NCI-H82 (cell line): ENCODE data around the gene CCL2.

Experiments
- DNase-seq: peaks from one replicate; lab custom pipeline; 2025; lab: John Stamatoyannopoulos, UW

Gene CCL2

GRCh38 chr17:34241062-34241461 lies 14.0 kb upstream of the CCL2 start:
- DNase-seq: no peak

DNA sequence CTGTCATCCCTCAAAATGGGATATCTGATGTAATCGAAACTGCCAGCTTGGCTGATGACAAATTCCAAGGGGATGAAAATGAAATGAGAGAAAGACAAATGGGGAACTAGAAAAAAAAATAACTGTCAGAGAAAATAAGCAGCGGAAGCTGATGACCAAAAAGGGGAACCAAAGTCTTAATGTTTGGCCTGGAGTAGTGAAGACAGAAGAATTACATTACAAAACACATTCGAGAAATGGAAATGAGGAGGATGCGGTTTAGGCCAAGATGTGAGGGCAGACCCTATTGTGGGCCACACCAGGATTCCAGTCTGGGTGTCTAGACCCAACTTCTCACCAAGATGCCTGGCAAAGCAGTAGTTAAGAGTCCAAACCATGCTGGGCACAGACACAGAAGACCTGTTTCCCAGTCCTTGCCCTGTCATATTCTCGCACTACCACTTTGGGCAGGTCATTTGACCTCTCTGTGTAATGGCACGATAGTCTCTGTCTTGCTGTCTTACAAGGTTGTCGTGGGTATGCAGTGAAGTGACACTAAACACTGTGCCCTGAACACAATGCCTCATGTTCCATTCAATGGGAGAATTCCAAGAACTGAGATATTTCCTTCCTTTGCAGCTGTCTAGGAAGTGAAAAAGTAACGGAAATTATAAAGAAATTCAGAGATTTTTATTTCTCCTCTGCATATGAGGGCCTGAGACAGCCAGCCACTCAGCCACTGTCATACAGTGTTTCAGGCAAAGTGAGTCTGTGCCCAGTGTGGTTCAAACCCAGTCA lies 12.3 kb upstream of the CCL2 start:
- DNase-seq: no peak

- no peak for DNase-seq
Measured at GRCh38 chr17:34243364-34244320, 11.4 kb upstream of the CCL2 start.

- DNase-seq: no peak
Measured at GRCh38 chr17:34245351-34245905, 9.7 kb upstream of the CCL2 start.

- no peak for DNase-seq
Measured at GRCh38 chr17:34246446-34246845, 8.6 kb upstream of the CCL2 start.

DNA sequence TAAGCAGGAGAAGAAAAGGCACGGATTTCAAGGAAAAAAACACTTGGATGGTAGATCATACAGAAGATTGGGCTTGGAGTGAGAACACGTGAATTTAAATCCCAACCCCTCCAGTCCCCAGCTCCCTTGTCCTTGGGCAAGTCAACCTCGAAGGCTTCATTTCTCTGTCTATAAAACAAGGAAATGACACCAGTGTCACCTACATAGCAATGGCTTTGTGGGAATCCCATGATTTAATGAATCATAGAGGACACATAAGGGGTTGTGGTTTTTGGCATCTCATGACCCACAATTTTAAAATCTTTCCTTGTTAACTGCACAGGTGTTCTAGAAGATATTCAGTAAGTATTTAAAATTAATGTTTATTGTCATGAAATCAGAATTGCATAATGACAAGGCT lies 8.2 kb upstream of the CCL2 start:
- no peak for DNase-seq

DNA sequence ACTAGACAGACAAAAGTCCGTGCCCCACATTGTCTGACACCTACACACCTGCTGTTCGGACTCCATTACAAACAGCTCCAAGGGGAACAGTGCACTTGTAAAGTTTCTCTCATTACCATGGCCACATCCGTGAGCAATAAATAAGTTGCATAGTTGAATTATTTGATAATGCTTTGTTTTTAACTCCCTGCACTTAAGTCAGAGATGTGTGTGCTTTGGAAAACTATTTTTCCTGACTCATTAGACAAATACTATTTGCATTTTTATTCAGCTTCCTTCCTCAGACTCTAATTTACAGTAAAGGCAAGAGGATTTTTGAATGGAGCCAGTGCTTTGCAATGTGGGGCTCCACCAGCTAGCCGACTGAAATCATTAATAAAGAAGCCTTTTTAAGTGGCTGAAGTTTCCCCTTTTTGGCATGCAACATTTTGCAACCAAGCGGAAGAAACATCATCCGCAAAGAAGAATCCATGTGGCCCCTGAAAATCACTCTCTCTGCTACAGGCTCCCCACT lies 6.5 kb upstream of the CCL2 start:
- DNase-seq: no peak

DNA sequence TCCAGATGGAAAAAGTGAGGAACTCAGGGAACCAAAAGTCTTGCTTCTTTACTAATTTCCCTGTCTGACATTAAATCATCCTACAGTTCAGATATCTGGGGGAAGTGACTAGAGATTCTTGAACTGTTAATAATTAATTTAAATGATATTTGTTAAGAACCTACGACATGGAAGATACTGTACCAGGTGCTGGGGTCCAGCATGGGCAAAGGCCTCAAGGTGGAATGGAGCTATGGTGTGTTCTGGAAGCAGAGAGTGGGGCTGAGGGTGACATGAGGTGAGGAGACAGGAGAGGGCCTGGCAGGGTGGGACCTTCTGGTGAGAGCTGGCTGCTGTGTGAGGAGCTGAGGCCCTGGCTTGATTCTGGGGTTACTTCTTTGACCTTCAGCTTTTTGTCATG lies 6.0 kb upstream of the CCL2 start:
- no peak for DNase-seq

- no peak for DNase-seq
Measured at GRCh38 chr17:34249478-34249877, 5.6 kb upstream of the CCL2 start.

DNA sequence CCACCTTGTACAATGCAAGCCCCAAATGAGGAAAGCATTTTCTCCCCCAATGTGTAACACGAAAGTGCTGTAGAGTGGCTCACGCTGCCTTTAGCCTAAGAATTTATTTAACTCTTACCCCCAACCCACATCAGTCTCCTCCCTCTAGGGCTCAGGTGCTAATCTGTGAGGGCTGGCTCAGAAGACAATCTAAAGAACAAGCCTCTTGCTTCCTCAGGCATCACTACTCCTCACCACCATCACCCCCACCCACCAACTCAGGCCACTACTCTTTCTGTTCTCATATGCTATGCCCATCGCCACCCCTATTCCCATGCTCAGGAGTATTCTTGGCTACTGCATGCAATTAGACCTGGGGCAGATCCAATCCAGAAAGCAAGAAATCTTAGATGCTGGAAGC lies 3.9 kb upstream of the CCL2 start:
- no peak for DNase-seq

- no peak for DNase-seq
Measured at GRCh38 chr17:34252095-34252443, 3.0 kb upstream of the CCL2 start.

DNA sequence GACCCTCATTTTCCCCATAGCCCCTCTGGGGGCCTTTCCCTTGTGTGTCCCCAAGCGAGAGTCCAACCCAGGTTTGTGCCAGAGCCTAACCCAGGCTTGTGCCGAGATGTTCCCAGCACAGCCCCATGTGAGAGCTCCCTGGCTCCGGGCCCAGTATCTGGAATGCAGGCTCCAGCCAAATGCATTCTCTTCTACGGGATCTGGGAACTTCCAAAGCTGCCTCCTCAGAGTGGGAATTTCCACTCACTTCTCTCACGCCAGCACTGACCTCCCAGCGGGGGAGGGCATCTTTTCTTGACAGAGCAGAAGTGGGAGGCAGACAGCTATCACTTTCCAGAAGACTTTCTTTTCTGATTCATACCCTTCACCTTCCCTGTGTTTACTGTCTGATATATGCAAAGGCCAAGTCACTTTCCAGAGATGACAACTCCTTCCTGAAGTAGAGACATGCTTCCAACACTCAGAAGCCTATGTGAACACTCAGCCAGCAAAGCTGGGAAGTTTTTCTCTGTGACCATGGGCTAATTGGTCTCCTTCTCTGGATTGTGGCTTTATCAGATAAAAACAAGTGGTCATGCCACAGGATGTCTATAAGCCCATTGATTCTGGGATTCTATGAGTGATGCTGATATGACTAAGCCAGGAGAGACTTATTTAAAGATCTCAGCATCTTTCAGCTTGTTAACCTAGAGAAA lies 2.5 kb upstream of the CCL2 start:
- DNase-seq: no peak

DNA sequence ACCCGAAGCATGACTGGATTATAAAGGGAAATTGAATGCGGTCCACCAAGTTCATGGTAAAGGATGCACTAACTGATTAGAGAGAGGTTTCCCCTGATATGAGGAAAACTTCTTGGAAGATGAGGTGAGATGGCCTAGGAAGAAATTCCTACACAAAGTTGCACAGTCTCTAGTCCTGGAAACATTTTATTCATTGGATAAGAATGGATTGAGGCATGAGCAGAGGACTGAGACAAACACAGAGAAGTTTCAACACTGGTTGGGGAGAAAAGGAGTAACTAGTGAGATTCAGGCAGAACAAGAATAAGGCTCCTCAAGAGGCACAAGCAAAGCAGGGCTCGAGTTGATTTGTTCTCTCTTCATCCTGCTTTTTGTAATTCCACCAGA lies 2.0 kb upstream of the CCL2 start:
- DNase-seq: no peak

GRCh38 chr17:34254146-34254545 lies 939 bp upstream of the CCL2 start:
- no peak for DNase-seq

DNA sequence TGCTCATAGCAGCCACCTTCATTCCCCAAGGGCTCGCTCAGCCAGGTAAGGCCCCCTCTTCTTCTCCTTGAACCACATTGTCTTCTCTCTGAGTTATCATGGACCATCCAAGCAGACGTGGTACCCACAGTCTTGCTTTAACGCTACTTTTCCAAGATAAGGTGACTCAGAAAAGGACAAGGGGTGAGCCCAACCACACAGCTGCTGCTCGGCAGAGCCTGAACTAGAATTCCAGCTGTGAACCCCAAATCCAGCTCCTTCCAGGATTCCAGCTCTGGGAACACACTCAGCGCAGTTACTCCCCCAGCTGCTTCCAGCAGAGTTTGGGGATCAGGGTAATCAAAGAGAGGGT lies 272 bp downstream of the CCL2 start:
- no peak for DNase-seq

GRCh38 chr17:34255841-34256240 lies 756 bp downstream of the CCL2 start:
- no peak for DNase-seq

DNA sequence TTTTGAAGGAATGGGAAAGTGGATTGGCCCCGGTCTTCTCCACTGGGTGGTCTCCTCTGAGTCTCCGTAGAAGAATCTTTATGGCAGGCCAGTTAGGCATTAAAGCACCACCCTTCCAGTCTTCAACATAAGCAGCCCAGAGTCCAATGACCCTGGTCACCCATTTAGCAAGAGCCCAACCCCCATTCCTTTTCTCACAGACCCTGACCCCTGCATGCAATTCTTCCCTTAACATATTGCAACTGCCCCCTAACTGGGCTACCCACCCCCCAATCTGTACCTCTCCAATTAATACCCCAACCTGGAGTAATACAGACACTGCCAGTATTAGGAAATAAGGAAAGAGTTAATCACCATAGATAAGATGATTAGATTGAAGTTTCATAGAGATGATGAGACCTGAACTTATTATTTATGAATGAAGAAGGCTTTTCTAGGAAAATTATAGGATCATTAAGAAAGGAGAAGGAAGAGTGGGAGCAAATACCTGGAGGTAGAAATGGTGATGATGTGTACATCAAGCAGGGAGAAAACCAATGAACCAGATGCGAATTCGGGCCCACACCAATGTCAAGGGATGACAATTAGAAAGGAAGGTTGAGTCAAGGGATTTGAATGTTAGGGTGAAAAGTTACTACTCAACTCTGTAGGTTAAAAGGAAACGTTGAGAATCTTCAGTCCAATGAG lies 2.4 kb downstream of the CCL2 start:
- no peak for DNase-seq

DNA sequence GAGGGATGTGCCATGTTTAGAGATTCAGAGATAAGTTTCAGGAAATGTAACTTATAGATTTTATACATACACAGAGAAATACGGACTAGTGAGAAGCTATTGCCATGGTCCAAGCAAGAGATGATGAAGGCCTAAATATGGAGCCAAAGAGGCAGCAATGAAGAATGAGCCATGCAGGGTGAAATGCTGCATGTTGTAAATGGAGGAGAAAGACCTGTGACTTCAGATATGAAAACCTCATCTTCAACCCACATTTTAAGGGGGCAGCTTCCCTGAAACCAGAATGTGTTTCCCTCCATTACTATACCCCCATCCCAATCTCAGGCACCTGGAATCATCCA lies 2.9 kb downstream of the CCL2 start:
- no peak for DNase-seq

- DNase-seq: no peak
Measured at GRCh38 chr17:34259146-34259545, 4.1 kb downstream of the CCL2 start.

DNA sequence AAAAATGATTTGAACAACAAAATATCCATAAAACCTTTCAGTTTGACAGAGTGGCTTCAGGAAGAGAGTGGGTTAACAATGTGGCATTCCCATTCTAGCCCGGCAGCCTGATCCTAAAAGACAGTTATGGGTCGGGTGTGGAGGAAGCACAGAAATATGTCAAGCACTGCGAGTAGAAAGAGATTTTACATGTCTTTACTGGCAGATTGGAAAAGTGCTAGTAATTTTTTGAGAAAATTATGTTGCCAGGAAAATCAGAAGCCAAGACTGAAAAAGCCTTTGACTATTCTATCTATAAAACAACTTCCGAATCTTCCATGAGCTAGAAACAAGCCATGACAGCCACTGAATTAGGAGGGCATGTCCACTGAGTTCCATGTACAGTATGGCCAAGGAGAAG lies 5.8 kb downstream of the CCL2 start:
- DNase-seq: no peak

- DNase-seq: no peak
Measured at GRCh38 chr17:34261568-34262337, 6.7 kb downstream of the CCL2 start.
